ENCODE data around the gene CORO2B.

Gene CORO2B

GRCh38 chr15:68538311-68538710 is 40.5 kb upstream of the CORO2B start:
- no peak for TF ChIP-seq CTCF (IDR thresholded peaks at IDR 0.05; ENCODE audit: low read depth, low read length, missing control alignments)
- in situ Hi-C loops (cut with HindIII; ENCODE audit: low pct_ligation_motif_present, low sequenced_read_pairs): no loop called here
- DNase-seq: no peak
- no peaks in the 10 kb centered on the region for H3K36me3 ChIP-seq (replicated peaks)
- H3K27ac ChIP-seq: no peak overlapping the region
- no peaks in the 10 kb centered on the region for H3K27me3 ChIP-seq (replicated peaks)
- H3K4me3 ChIP-seq (ENCODE audit: low read depth, low read length): no peak overlapping the region

GRCh38 chr15:68541743-68542142 is 37.0 kb upstream of the CORO2B start:
- Histone ChIP-seq H3K4me3 (ENCODE audit: low read depth, low read length) (no peak overlapping the region), H3K36me3 (replicated peaks) (no peaks in the 10 kb centered on the region), H3K27ac (no peak overlapping the region), H3K27me3 (replicated peaks) (no peaks in the 10 kb centered on the region)
- no peak for TF ChIP-seq CTCF (IDR thresholded peaks at IDR 0.05; ENCODE audit: low read depth, low read length, missing control alignments)
- DNase-seq: no peak
- in situ Hi-C loops (cut with HindIII; ENCODE audit: low pct_ligation_motif_present, low sequenced_read_pairs): no loop called here

DNA sequence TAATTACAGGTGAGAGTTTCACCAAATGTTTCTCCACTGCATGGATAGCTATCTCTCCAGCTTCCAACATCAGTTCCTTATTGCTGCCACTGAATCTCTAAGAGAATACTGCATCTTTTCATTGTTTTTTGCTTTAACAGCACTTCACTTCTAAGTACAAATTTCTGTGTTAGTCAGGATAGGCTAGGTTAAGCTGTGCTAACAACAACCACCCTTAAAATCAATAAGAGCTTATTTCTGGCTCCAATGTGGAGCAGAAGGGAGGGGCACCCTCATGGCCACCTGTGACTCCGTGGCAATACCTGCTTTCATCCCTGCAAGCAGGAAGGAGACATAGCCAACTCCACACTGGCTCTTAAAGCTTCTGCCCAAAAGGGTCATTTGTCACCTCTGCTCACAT is 36.4 kb upstream of the CORO2B start:
- in situ Hi-C loops (cut with HindIII; ENCODE audit: low pct_ligation_motif_present, low sequenced_read_pairs): no loop called here
- peak overlapping the region; percentile 92 for H3K27ac ChIP-seq

GRCh38 chr15:68542771-68543164 is 36.0 kb upstream of the CORO2B start:
- in situ Hi-C loops (cut with HindIII; ENCODE audit: low pct_ligation_motif_present, low sequenced_read_pairs): no loop called here
- no peaks in the 10 kb centered on the region for H3K36me3 ChIP-seq (replicated peaks)
- no peaks in the 10 kb centered on the region for H3K27me3 ChIP-seq (replicated peaks)
- TF ChIP-seq CTCF (IDR thresholded peaks at IDR 0.05; ENCODE audit: low read depth, low read length, missing control alignments): no peak
- peak overlapping the region; percentile 92 for H3K27ac ChIP-seq
- DNase-seq: no peak
- H3K4me3 ChIP-seq (ENCODE audit: low read depth, low read length): no peak overlapping the region

More for the DNA sequence above, 36.4 kb upstream of the CORO2B start:
- no peaks in the 10 kb centered on the region for H3K27me3 ChIP-seq (replicated peaks)
- no peak for DNase-seq
- TF ChIP-seq CTCF (IDR thresholded peaks at IDR 0.05; ENCODE audit: low read depth, low read length, missing control alignments): no peak
- no peak overlapping the region for H3K4me3 ChIP-seq (ENCODE audit: low read depth, low read length)
- H3K36me3 ChIP-seq (replicated peaks): no peaks in the 10 kb centered on the region

GRCh38 chr15:68543165-68544008 is 35.4 kb upstream of the CORO2B start:
- in situ Hi-C loops (cut with HindIII; ENCODE audit: low pct_ligation_motif_present, low sequenced_read_pairs): no loop called here
- H3K27me3 ChIP-seq (replicated peaks): no peaks in the 10 kb centered on the region
- H3K36me3 ChIP-seq (replicated peaks): no peaks in the 10 kb centered on the region
- H3K4me3 ChIP-seq (ENCODE audit: low read depth, low read length): no peak overlapping the region
- peak; percentile 99 for DNase-seq
- peak overlapping the region; percentile 92 for H3K27ac ChIP-seq
- TF ChIP-seq CTCF (IDR thresholded peaks at IDR 0.05; ENCODE audit: low read depth, low read length, missing control alignments): no peak

- in situ Hi-C loops (cut with HindIII; ENCODE audit: low pct_ligation_motif_present, low sequenced_read_pairs): no loop called here
- H3K27ac ChIP-seq: no peak overlapping the region
- no peak overlapping the region for H3K4me3 ChIP-seq (ENCODE audit: low read depth, low read length)
- no peak for TF ChIP-seq CTCF (IDR thresholded peaks at IDR 0.05; ENCODE audit: low read depth, low read length, missing control alignments)
- H3K36me3 ChIP-seq (replicated peaks): no peaks in the 10 kb centered on the region
- no peaks in the 10 kb centered on the region for H3K27me3 ChIP-seq (replicated peaks)
- DNase-seq: no peak
Observed at GRCh38 chr15:68546318-68546717, 32.5 kb upstream of the CORO2B start.
